Measurements from ENCODE around the gene RNF44. TPM values are rescaled to one million over a fixed set of nuclear protein-coding genes. Genes with fewer than 3 reads are reported as not detected.

RNF44 gene
- total RNA-seq, 1 experiment from 2014 or later, result 19.2 TPM

- H4K20me1 ChIP-seq (ENCODE audit: low read length), result peaks cover 7% of the 10 kb centered on the region
- no TSS peak for BruUV-seq (replicated peaks)
- no peak overlapping the region for H3K27ac ChIP-seq (ENCODE audit: low read length)
- no peaks in the 10 kb centered on the region for H3F3A ChIP-seq (ENCODE audit: low read length, unreplicated experiment)
- peaks cover 13% of the 10 kb centered on the region for H3K79me2 ChIP-seq (ENCODE audit: low read length)
- peaks cover 1% of the 10 kb centered on the region; the same call in 1 of the 2 replicates for H3K4me1 ChIP-seq (ENCODE audit: insufficient read depth, low read length)
- H3K27me3 ChIP-seq (ENCODE audit: low read length), result no peaks in the 10 kb centered on the region
- ChIA-PET POLR2A (ENCODE audit: unreplicated experiment) (no interaction called here), CTCF (no interaction called here)
- H3K9me3 ChIP-seq (ENCODE audit: low read length), result no peaks in the 10 kb centered on the region
- intact Hi-C loops (cut with micrococcal nuclease), result no loop called here
- DNase-seq (no peak), ATAC-seq (no peak)
- H3K4me2 ChIP-seq (ENCODE audit: low read length), result no peak overlapping the region
- H3K4me3 ChIP-seq (ENCODE audit: low read length), result no peak overlapping the region
- H3K9me2 ChIP-seq (replicated peaks; ENCODE audit: low read length), result no peaks in the 10 kb centered on the region
- no peak overlapping the region for H2AFZ ChIP-seq (ENCODE audit: low read length)
- peaks cover 11% of the 10 kb centered on the region; the same call in 1 of the 2 replicates for H3K36me3 ChIP-seq (ENCODE audit: low read depth, low read length)
- no peak for TF ChIP-seq CTCF (conservative IDR thresholded peaks at IDR 0.05; ENCODE audit: low read depth, low read length)
- H3K9ac ChIP-seq (ENCODE audit: low read length), result no peak overlapping the region
Observed at GRCh38 chr5:176528761-176529115, 8.5 kb downstream of the RNF44 start.

DNA sequence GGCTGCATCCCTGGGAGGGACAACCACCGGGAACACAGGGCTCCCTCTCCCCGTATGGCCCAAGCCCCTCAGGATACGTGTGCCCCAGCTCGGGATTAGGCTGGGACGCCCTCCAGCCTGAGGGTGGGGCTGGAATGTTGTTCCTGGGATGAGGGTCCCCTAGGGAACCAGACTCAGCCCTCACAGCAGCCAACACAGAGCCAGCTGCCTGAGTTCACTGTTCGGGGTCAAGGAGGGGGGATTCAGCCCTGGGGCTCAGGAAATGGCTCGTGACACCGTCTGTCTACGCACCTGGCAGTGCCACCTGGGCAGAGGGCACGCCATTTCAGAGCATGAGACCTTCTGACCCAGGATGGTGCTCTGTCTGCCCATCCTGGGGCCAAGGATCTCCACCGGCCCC, 8.9 kb downstream of the RNF44 start:
- peaks cover 3% of the 10 kb centered on the region; the same call in 1 of the 2 replicates for H4K20me1 ChIP-seq (ENCODE audit: low read length)
- intact Hi-C loops (cut with micrococcal nuclease), result no loop called here
- H3K36me3 ChIP-seq (ENCODE audit: low read depth, low read length), result peaks cover 11% of the 10 kb centered on the region; the same call in 1 of the 2 replicates
- ATAC-seq (no peak), DNase-seq (no peak)
- no peaks in the 10 kb centered on the region for H3K9me2 ChIP-seq (replicated peaks; ENCODE audit: low read length)
- ChIA-PET CTCF (no interaction called here), POLR2A (ENCODE audit: unreplicated experiment) (no interaction called here)
- no peak overlapping the region for H3K27ac ChIP-seq (ENCODE audit: low read length)
- H3K4me1 ChIP-seq (ENCODE audit: insufficient read depth, low read length), result no peaks in the 10 kb centered on the region
- no TSS peak for BruUV-seq (replicated peaks)
- H3K4me3 ChIP-seq (ENCODE audit: low read length), result no peak overlapping the region
- no peaks in the 10 kb centered on the region for H3K27me3 ChIP-seq (ENCODE audit: low read length)
- no peak for TF ChIP-seq CTCF (conservative IDR thresholded peaks at IDR 0.05; ENCODE audit: low read depth, low read length)
- no peak for TF ChIP-seq EZH2 (IDR thresholded peaks at IDR 0.05; ENCODE audit: low read length, unreplicated experiment)
- no peak for TF ChIP-seq EZH2phosphoT487 (IDR thresholded peaks at IDR 0.05; ENCODE audit: borderline replicate concordance, low read length)
- H3K9me3 ChIP-seq (ENCODE audit: low read length), result no peaks in the 10 kb centered on the region
- no peak overlapping the region for H3K9ac ChIP-seq (ENCODE audit: low read length)
- no peak overlapping the region for H2AFZ ChIP-seq (ENCODE audit: low read length)
- H3K4me2 ChIP-seq (ENCODE audit: low read length), result no peak overlapping the region
- no peaks in the 10 kb centered on the region for H3F3A ChIP-seq (ENCODE audit: low read length, unreplicated experiment)
- peaks cover 8% of the 10 kb centered on the region for H3K79me2 ChIP-seq (ENCODE audit: low read length)

- CTCF ChIA-PET, result no interaction called here
- H3F3A ChIP-seq (ENCODE audit: low read length, unreplicated experiment), result no peaks in the 10 kb centered on the region
- no peaks in the 10 kb centered on the region for H3K9me2 ChIP-seq (replicated peaks; ENCODE audit: low read length)
- DNase-seq (no peak), ATAC-seq (no peak)
- H3K9ac ChIP-seq (ENCODE audit: low read length), result no peak overlapping the region
- no peaks in the 10 kb centered on the region for H3K4me1 ChIP-seq (ENCODE audit: insufficient read depth, low read length)
- peaks cover 11% of the 10 kb centered on the region; the same call in 1 of the 2 replicates for H3K36me3 ChIP-seq (ENCODE audit: low read depth, low read length)
- no peak for TF ChIP-seq EZH2phosphoT487 (IDR thresholded peaks at IDR 0.05; ENCODE audit: borderline replicate concordance, low read length)
- no peak for TF ChIP-seq CTCF (conservative IDR thresholded peaks at IDR 0.05; ENCODE audit: low read depth, low read length)
- no peak for TF ChIP-seq EZH2 (IDR thresholded peaks at IDR 0.05; ENCODE audit: low read length, unreplicated experiment)
- peaks cover under 1% of the 10 kb centered on the region; the same call in 1 of the 2 replicates for H3K79me2 ChIP-seq (ENCODE audit: low read length)
- no peak overlapping the region for H3K27ac ChIP-seq (ENCODE audit: low read length)
- intact Hi-C loops (cut with micrococcal nuclease), result no loop called here
- no peak overlapping the region for H3K4me3 ChIP-seq (ENCODE audit: low read length)
- H3K4me2 ChIP-seq (ENCODE audit: low read length), result no peak overlapping the region
- POLR2A ChIA-PET (ENCODE audit: unreplicated experiment), result no interaction called here
- no peaks in the 10 kb centered on the region for H3K9me3 ChIP-seq (ENCODE audit: low read length)
- no peaks in the 10 kb centered on the region for H4K20me1 ChIP-seq (ENCODE audit: low read length)
- H3K27me3 ChIP-seq (ENCODE audit: low read length), result no peaks in the 10 kb centered on the region
- no peak overlapping the region for H2AFZ ChIP-seq (ENCODE audit: low read length)
- TSS peak; percentile 19 for BruUV-seq (replicated peaks)
Observed at GRCh38 chr5:176527246-176528222, 9.7 kb downstream of the RNF44 start.

Data from PC-3 (cell line).